Esophagus (tissue), 2 donors: ENCODE data around the gene ATP2A2. TPM values are rescaled to one million over a fixed set of nuclear protein-coding genes. Genes with fewer than 3 reads are reported as not detected.

ENCODE experiments used
- H3K27ac ChIP-seq, 2 donors: one replicate each; pipeline ENCODE4 v1.5.1; 2013; ENCODE audit warnings: low read depth in 2 of 2, mild to moderate bottlenecking in 2 of 2, inconsistent platforms in 1 of 2, low read length in 1 of 2, moderate library complexity in 1 of 2
- H3K27me3 ChIP-seq, 2 donors: one replicate each; pipeline ENCODE4 v1.6.1; 2013; ENCODE audit warnings: low read length in 2 of 2, control low read depth in 1 of 2, mild to moderate bottlenecking in 1 of 2; ENCODE audit not compliant: insufficient read depth in 2 of 2, control insufficient read depth in 1 of 2
- H3K36me3 ChIP-seq, 2 donors: one replicate each; pipeline ENCODE4 v1.6.1; 2013; ENCODE audit warnings: low read length in 1 of 2; ENCODE audit not compliant: control insufficient read depth in 2 of 2, insufficient read depth in 2 of 2
- H3K4me1 ChIP-seq, 2 donors: one replicate each; pipeline ENCODE4 v1.6.1; 2013; ENCODE audit warnings: low read length in 1 of 2; ENCODE audit not compliant: control insufficient read depth in 2 of 2, insufficient read depth in 2 of 2
- H3K4me3 ChIP-seq, 2 donors: one replicate each; pipeline ENCODE4 v1.5.1; 2013; ENCODE audit warnings: low read length in 2 of 2, mild to moderate bottlenecking in 2 of 2, low read depth in 1 of 2, moderate library complexity in 1 of 2
- H3K9me3 ChIP-seq, 2 donors: one replicate each; pipeline ENCODE4 v1.6.1; 2013; ENCODE audit warnings: mild to moderate bottlenecking in 2 of 2, low read depth in 1 of 2, low read length in 1 of 2, moderate library complexity in 1 of 2; ENCODE audit not compliant: control insufficient read depth in 2 of 2, insufficient read depth in 1 of 2
- WGBS, 2 donors: extraction: QIAGEN DNeasy Blood & Tissue Kit; methylation state at CpG; one replicate each; pipeline ENCODE4 v1.1.7; 2013; 5-methylcytosine and 5-hydroxymethylcytosine counted together
- polyA plus RNA-seq, 2 donors: library from polyadenylated mRNA; stranded (reverse); fragments of 200-250 nt; gene quantifications; one replicate each; pipeline ENCODE4 v1.2.3, GENCODE V29; 2013
- donor health status: healthy with polysubstance abuse.
- donor health status: Bipolar disorder and iron deficiency.

ATP2A2 gene
- polyA plus RNA-seq, 2 donors, result 40.7 to 102 TPM

- Histone ChIP-seq H3K36me3 (peaks cover 5 to 12% of the 10 kb centered on the region in 2 donors), H3K4me3 (no peak overlapping the region)
Observed at GRCh38 chr12:110286623-110287022, 5.6 kb downstream of the ATP2A2 start.

GRCh38 chr12:110287986-110288385 is 6.9 kb downstream of the ATP2A2 start:
- H3K27me3 ChIP-seq, result no peaks in the 10 kb centered on the region
- H3K4me3 ChIP-seq, result no peak overlapping the region
- WGBS, 2 donors, result 63% methylated on average over 3 of the region's 3 CpGs
- H3K9me3 ChIP-seq, result no peaks in the 10 kb centered on the region
- peaks cover 5 to 20% of the 10 kb centered on the region in 2 donors for H3K36me3 ChIP-seq
- H3K4me1 ChIP-seq, result no peaks in the 10 kb centered on the region
- H3K27ac ChIP-seq, result peak overlapping the region in 1 of 2 donors; percentile 49

More at GRCh38 chr12:110286623-110287022, 5.6 kb downstream of the ATP2A2 start:
- Histone ChIP-seq H3K9me3 (no peaks in the 10 kb centered on the region), H3K4me1 (no peaks in the 10 kb centered on the region), H3K27me3 (no peaks in the 10 kb centered on the region), H3K27ac (peak overlapping the region in 1 of 2 donors; percentile 39)
- WGBS, 2 donors, result 35 to 42% methylated on average over 7 of the region's 7 CpGs

GRCh38 chr12:110289044-110289710 is 8.1 kb downstream of the ATP2A2 start:
- Histone ChIP-seq H3K27me3 (no peaks in the 10 kb centered on the region), H3K27ac (peak overlapping the region; percentile 1 to 31), H3K9me3 (no peaks in the 10 kb centered on the region), H3K36me3 (peaks cover 5 to 20% of the 10 kb centered on the region in 2 donors), H3K4me3 (no peak overlapping the region), H3K4me1 (no peaks in the 10 kb centered on the region)
- 17 to 22% methylated on average over 3 of the region's 3 CpGs for WGBS, 2 donors

GRCh38 chr12:110289711-110290078 is 8.6 kb downstream of the ATP2A2 start:
- no peak overlapping the region for H3K27ac ChIP-seq
- 11 to 13% methylated on average over 2 of the region's 2 CpGs for WGBS, 2 donors
- H3K4me1 ChIP-seq, result no peaks in the 10 kb centered on the region
- no peaks in the 10 kb centered on the region for H3K27me3 ChIP-seq
- H3K9me3 ChIP-seq, result no peaks in the 10 kb centered on the region
- no peak overlapping the region for H3K4me3 ChIP-seq
- H3K36me3 ChIP-seq, result peaks cover 5 to 20% of the 10 kb centered on the region in 2 donors

- peaks cover 0 to 10% of the 10 kb centered on the region in 2 donors for H3K36me3 ChIP-seq
- no peaks in the 10 kb centered on the region for H3K27me3 ChIP-seq
- H3K27ac ChIP-seq, result peak overlapping the region; percentile 22 to 34
- H3K4me1 ChIP-seq, result peaks cover 0 to 2% of the 10 kb centered on the region in 2 donors
- H3K4me3 ChIP-seq, result no peak overlapping the region
- 44 to 53% methylated on average over 5 of the region's 5 CpGs for WGBS, 2 donors
- H3K9me3 ChIP-seq, result no peaks in the 10 kb centered on the region
Observed at GRCh38 chr12:110301065-110301806, 20.2 kb downstream of the ATP2A2 start.

- Histone ChIP-seq H3K36me3 (peaks cover 0 to 10% of the 10 kb centered on the region in 2 donors), H3K27ac (peak overlapping the region in 1 of 2 donors; percentile 80), H3K4me1 (peaks cover 0 to 4% of the 10 kb centered on the region in 2 donors), H3K4me3 (no peak overlapping the region), H3K9me3 (no peaks in the 10 kb centered on the region), H3K27me3 (no peaks in the 10 kb centered on the region)
- 13 to 26% methylated on average over 4 of the region's 4 CpGs for WGBS, 2 donors
Observed at GRCh38 chr12:110304061-110304551, 23.1 kb downstream of the ATP2A2 start.

GRCh38 chr12:110307372-110307771 is 26.3 kb downstream of the ATP2A2 start:
- Histone ChIP-seq H3K36me3 (peaks cover 0 to 10% of the 10 kb centered on the region in 2 donors), H3K4me1 (peaks cover 0 to 7% of the 10 kb centered on the region in 2 donors), H3K27ac (peak overlapping the region in 1 of 2 donors; percentile 29), H3K4me3 (no peak overlapping the region), H3K27me3 (no peaks in the 10 kb centered on the region), H3K9me3 (no peaks in the 10 kb centered on the region)
- WGBS, 2 donors, result 59 to 70% methylated on average over 3 of the region's 3 CpGs

GRCh38 chr12:110310763-110311162 is 29.7 kb downstream of the ATP2A2 start:
- Histone ChIP-seq H3K4me1 (peaks cover 0 to 6% of the 10 kb centered on the region in 2 donors), H3K27ac (peak overlapping the region in 1 of 2 donors; percentile 8)

GRCh38 chr12:110311903-110312302 is 30.9 kb downstream of the ATP2A2 start:
- H3K27ac ChIP-seq, result no peak overlapping the region
- H3K4me1 ChIP-seq, result peaks cover 0 to 6% of the 10 kb centered on the region in 2 donors
- no peak overlapping the region for H3K4me3 ChIP-seq
- H3K9me3 ChIP-seq, result no peaks in the 10 kb centered on the region
- H3K27me3 ChIP-seq, result no peaks in the 10 kb centered on the region
- H3K36me3 ChIP-seq, result peaks cover 0 to 4% of the 10 kb centered on the region in 2 donors
- 91 to 94% methylated on average over 6 of the region's 6 CpGs for WGBS, 2 donors

More at GRCh38 chr12:110310763-110311162, 29.7 kb downstream of the ATP2A2 start:
- H3K27me3 ChIP-seq, result no peaks in the 10 kb centered on the region
- peaks cover 0 to 8% of the 10 kb centered on the region in 2 donors for H3K36me3 ChIP-seq
- H3K4me3 ChIP-seq, result no peak overlapping the region
- H3K9me3 ChIP-seq, result no peaks in the 10 kb centered on the region
